Amniotic epithelial cell (primary cell): Measurements from ENCODE around the gene ARHGEF39.

ENCODE experiments used
- DNase-seq: peaks from one replicate; pipeline ENCODE4 v3.0.0-alpha.2; 2010; ENCODE audit warnings: low read depth

The ARHGEF39 gene, protein sequence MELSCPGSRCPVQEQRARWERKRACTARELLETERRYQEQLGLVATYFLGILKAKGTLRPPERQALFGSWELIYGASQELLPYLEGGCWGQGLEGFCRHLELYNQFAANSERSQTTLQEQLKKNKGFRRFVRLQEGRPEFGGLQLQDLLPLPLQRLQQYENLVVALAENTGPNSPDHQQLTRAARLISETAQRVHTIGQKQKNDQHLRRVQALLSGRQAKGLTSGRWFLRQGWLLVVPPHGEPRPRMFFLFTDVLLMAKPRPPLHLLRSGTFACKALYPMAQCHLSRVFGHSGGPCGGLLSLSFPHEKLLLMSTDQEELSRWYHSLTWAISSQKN

GRCh38 chr9:35664531-35665470 lies at the start of gene ARHGEF39:
Gene ARHGEF39 (minus strand): TSS chr9:35665195. CDS start chr9:35665169, 26 bp downstream.
- DNase-seq: peak; percentile 68

DNA sequence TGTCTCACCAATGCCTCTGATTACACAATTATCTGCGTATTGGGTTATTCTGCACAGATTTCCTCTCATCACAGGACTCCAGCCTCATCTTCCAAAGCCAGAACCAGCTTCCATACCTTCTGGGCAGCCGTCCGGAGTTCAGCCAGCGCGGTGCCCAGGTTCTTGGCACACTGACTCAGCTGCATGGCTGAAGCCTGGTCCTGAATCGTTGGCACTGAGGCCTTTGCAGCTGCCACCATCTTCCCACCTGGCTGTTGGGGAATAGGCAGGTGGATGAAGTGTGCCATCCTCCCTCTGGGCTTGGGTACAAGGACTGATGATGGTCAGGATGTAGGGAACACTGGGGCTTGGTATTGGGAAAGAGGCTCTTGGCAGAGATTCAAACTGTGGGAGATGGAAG lies 49.1 kb upstream of the ARHGEF39 start:
- no peak for DNase-seq

GRCh38 chr9:35713578-35713977 lies 48.6 kb upstream of the ARHGEF39 start:
- no peak for DNase-seq

DNA sequence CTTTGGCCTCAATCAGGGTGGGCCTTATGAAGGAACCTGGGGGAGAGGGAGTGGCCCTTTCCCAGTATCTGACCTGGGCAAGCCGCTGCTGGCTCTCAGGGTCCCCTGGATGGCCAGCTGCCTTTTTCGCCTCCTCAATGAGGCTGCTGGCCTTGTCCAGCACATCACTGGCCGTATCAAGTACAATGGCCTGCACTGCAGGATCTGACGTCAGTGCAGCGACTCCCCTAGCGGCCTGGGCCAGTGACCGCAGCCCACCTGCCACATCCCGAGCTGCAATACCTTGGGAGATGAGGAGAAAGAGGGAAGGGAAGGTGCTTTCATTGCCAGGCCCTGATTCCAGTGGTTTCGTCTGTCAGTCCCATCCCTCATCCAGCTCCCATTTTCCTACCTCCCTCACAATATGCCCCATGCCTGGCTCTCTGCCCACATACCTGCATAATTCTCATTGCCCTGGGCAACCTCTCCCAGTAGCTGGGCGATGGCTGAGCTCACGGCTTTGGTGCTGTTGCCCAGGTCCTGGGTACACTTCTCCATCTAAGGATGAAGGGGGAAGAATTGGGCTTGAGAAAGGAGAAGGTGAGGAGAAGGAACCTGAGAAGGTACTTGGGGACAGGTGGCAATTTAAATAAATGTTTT lies 47.9 kb upstream of the ARHGEF39 start:
- DNase-seq: no peak

DNA sequence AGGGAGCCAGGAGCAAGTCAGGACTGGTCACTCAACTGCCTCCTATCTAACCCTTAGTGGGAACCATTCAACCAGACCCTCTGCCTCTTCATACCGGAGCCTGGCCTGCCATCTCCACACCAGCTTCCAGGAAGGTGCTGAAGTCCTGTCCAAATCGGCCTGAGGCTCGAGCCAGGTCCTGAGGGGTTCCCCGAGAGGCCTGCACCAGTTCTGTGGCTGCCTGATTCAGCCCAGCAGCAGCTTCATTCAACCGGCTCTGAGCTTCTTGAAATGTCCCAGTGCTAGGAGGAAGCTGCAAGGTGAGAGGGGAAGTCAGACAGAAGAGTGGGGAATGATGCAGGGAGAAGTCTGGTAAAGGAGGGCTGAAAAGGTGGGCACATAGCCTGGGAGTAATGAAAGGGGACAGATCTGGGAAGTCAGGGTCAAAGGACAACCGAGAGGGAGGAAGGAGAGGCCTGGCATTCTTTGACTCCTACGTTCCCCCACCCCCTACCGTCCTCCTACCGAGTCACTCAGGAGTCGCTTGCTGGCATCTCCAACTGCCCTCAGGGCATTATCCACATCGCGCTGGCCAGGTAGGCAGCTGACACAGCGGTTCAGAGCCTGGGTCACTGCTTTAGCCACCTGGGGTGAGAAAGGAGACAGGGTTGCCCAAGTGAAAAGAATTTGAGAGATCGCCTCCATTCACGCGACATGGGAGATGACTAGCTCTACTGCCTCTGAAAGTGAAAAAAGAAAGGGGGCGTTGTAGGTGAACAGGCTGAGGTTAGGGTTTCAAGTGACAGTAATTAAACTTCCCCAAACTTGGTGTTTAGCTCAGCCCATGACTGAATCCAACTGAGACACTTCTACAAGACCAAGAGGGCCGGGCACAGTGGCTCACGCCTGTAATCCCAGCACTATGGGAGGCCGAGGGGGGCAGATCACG lies 46.8 kb upstream of the ARHGEF39 start:
- no peak for DNase-seq

DNA sequence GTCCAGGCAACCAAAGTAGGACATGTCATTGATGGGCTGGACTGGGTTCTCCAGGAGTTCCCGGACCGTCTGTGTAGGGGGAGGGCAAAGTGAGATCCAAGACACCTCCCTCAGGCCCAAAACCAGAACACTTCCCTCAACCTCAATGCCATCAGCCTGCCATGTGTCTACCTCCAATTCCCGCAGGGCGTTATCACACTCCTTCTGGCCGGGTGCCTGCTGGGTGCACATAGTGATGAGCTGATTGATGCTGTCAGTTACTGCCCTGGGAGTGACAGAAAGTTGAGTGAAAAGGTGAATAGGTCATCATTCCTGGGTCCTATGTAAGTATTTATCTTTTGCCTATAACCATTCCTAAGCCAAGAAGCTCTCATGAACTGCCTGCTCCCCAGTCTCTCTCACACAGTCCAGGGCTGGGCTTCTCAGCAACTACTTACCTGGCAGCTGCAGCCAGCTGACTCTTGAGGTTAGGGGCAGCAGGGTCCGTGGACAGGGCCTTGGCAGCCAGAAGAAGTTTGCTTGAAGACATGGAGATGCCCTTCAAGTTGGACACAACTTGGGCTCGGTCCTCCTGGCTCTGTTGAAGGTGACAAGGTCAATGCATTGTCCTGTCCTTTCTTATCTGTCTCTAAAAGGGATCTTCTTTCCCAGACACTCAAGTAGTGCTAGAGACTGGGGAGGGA lies 46.0 kb upstream of the ARHGEF39 start:
- DNase-seq: no peak

DNA sequence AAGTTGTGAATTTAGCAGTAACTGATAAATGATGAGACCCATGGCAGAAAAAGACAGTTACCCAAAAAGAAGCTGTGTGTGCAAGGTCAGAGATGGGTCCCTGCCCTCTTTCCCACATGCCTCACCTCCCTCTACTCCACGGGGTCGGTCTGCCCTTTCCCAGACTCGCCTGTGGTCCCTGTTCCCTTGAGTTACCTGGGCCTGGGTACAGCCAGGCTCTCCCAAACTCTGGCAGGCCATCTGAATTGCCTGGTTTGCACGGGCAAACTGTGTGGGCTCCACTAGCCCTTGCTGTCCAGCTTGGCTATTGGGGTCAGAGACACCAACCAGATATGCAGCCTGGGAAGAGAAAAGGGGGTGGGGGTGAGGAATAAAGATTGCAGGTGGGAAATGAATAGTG lies 43.2 kb upstream of the ARHGEF39 start:
- no peak for DNase-seq

- no peak for DNase-seq
Observed at GRCh38 chr9:35706951-35707350, 42.0 kb upstream of the ARHGEF39 start.

GRCh38 chr9:35705836-35706430 lies 40.9 kb upstream of the ARHGEF39 start:
- DNase-seq: no peak

GRCh38 chr9:35705372-35705771 lies 40.4 kb upstream of the ARHGEF39 start:
- no peak for DNase-seq

- no peak for DNase-seq
Observed at GRCh38 chr9:35703906-35704672, 39.1 kb upstream of the ARHGEF39 start.

DNA sequence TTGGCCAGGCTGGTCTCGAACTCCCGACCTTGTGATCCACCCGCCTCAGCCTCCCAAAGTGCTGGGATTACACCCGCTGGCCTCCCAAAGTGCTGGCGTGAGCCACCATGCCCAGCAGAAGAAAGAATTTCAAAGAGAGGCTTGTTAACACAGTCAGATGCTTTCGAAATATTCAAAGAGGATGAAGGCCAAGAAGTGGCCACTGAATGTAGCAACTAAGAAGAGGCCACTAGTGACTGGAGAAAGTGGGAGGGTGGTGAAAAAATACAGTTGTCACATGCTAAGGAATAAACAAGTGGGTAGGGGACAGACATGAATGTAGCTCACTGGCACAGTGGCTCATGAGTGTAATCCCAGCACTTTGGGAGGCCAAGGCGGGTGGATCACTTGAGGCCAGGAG lies 37.7 kb upstream of the ARHGEF39 start:
- DNase-seq: peak; percentile 29

DNA sequence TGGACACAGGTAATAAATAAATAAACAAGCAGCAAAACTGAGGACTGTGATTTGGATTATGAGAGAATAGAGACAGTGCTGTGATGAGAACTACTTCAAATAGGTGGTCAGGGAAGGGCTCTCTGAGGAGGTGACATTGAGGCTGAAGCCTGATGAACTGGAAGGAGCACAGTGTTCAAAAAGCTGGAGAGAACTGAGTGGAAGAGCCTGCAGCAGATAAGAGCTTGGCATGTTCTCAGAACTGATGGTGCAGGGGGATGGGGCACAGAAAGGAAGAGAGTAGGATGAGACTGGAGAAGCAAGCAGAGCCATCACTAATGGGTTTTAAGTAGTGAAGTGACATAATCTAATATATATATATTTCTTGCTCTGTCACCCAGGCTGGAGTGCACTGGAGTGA lies 35.9 kb upstream of the ARHGEF39 start:
- DNase-seq: no peak

DNA sequence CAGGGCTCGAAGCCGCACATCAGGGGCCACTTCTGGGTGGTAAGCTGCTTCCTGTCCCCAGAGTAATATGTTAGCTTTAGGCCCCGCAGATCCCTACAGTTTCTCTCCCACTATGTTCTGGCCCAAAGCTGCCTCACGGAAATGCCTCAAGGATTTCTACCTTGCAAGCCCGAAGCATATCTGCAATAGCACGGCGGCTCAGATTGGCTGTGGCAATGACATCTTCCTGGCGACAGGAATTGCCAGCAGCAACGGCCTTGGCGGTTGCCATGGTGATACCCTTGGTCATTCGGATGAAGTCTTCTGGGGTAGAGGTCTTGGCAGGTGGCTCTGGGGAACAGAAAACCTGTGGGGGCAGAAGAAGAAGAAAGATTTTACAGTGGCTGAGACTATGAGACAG lies 35.0 kb upstream of the ARHGEF39 start:
- DNase-seq: no peak

- no peak for DNase-seq
Observed at GRCh38 chr9:35698231-35698630, 33.2 kb upstream of the ARHGEF39 start.

GRCh38 chr9:35697486-35697885 lies 32.5 kb upstream of the ARHGEF39 start:
- DNase-seq: no peak

- DNase-seq: peak; percentile 54
Observed at GRCh38 chr9:35696520-35697215, 31.7 kb upstream of the ARHGEF39 start.

DNA sequence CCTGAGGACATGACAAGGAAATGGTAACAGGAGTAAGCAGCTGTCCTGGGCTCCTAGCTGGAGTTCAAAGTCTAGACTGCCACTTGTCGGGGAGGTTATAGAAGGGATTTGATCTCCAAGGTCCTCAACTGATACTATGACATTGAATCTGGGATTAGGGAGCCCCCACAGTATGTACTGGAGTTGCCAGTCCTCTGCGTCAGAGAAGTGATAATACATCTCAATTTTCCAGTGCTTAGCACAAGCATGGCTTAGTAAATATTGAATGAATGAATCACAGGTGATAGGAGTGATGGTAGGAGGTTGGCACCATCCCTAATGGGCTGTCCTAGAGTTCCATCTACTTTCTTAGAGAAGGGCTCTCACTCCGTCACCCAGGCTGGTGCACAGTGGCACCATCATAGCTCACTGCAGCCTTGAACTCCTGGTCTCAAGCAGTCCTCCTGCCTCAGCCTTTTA lies 31.0 kb upstream of the ARHGEF39 start:
- DNase-seq: peak; percentile 73

GRCh38 chr9:35691757-35692301 lies 26.8 kb upstream of the ARHGEF39 start:
- DNase-seq: no peak
